Activated T-cell treated with anti-CD3 and anti-CD28 coated beads, Interleukin-2, amount 50 U/mL, for 72 hours (primary cell): ENCODE results near the gene SYNPR. TPM values are rescaled to one million over a fixed set of nuclear protein-coding genes. Genes with fewer than 3 reads are reported as not detected.

Experiments used
- ATAC-seq, 2 donors: fragments of 150-1000 bp; cut with Tn5 transposase; replicated peaks in 1 of 2; 2 replicates each; pipeline ENCODE4 v1.10.0; 2021; ENCODE audit warnings: moderate library complexity in 2 of 2, mild to moderate bottlenecking in 1 of 2
- DNase-seq, 2 donors: peaks; one replicate each; pipeline ENCODE4 v3.0.0; 2021 to 2022; ENCODE audit warnings: mixed read lengths in 1 of 2
- H3K27ac Mint-ChIP-seq: one replicate; pipeline ENCODE4 v1.8.0; 2022; ENCODE audit warnings: mild to moderate bottlenecking, moderate library complexity, mixed read lengths
- H3K27me3 Mint-ChIP-seq: one replicate; pipeline ENCODE4 v1.8.0; 2022; ENCODE audit warnings: low read depth, mixed read lengths
- H3K36me3 Mint-ChIP-seq, 2 donors: one replicate each; pipeline ENCODE4 v1.8.0; 2022; ENCODE audit warnings: mixed read lengths in 2 of 2, mild to moderate bottlenecking in 1 of 2; ENCODE audit not compliant: insufficient read depth in 2 of 2
- H3K4me1 Mint-ChIP-seq: one replicate; pipeline ENCODE4 v1.8.0; 2022; ENCODE audit warnings: low read depth, mixed read lengths
- H3K4me3 Mint-ChIP-seq, 2 donors: one replicate each; pipeline ENCODE4 v1.8.0; 2022; ENCODE audit warnings: mild to moderate bottlenecking in 2 of 2, mixed read lengths in 2 of 2, moderate library complexity in 2 of 2
- H3K9me3 Mint-ChIP-seq, 2 donors: one replicate each; pipeline ENCODE4 v1.8.0; 2022; ENCODE audit warnings: mixed read lengths in 2 of 2
- total RNA-seq, 2 donors: library from RNA; stranded (reverse); gene quantifications; one replicate each; pipeline ENCODE4 v1.2.3, GENCODE V29; 2022

SYNPR gene
- total RNA-seq, 2 donors from 2014 or later: not detected

GRCh38 chr3:63274359-63274758 lies 3.7 kb upstream of the SYNPR start:
- Mint-ChIP-seq H3K4me1 (no peaks in the 10 kb centered on the region), H3K27ac (no peak overlapping the region), H3K4me3 (no peak overlapping the region), H3K36me3 (no peaks in the 10 kb centered on the region), H3K9me3 (peaks cover 3 to 4% of the 10 kb centered on the region in 2 donors), H3K27me3 (peaks cover 23% of the 10 kb centered on the region)
- no peak for ATAC-seq
- no peak for DNase-seq

GRCh38 chr3:63279005-63279841 lies 1.1 kb downstream of the SYNPR start:
- Mint-ChIP-seq H3K4me1 (no peaks in the 10 kb centered on the region), H3K27ac (no peak overlapping the region), H3K36me3 (no peaks in the 10 kb centered on the region), H3K27me3 (peaks cover 30% of the 10 kb centered on the region), H3K9me3 (peaks cover 0 to 1% of the 10 kb centered on the region in 2 donors), H3K4me3 (no peak overlapping the region)
- DNase-seq: no peak
- no peak for ATAC-seq

- Mint-ChIP-seq H3K27me3 (no peaks in the 10 kb centered on the region), H3K27ac (no peak overlapping the region), H3K4me3 (no peak overlapping the region), H3K4me1 (no peaks in the 10 kb centered on the region), H3K9me3 (no peaks in the 10 kb centered on the region), H3K36me3 (no peaks in the 10 kb centered on the region)
- no peak for ATAC-seq
- DNase-seq: no peak
Measured at GRCh38 chr3:63287610-63288009, 9.5 kb downstream of the SYNPR start.

GRCh38 chr3:63290686-63291085 lies 12.6 kb downstream of the SYNPR start:
- no peak overlapping the region for H3K27ac Mint-ChIP-seq
- H3K4me1 Mint-ChIP-seq: no peaks in the 10 kb centered on the region
- no peaks in the 10 kb centered on the region for H3K9me3 Mint-ChIP-seq
- no peak overlapping the region for H3K4me3 Mint-ChIP-seq
- DNase-seq (no peak), ATAC-seq (no peak)
- no peaks in the 10 kb centered on the region for H3K36me3 Mint-ChIP-seq
- no peaks in the 10 kb centered on the region for H3K27me3 Mint-ChIP-seq

GRCh38 chr3:63294332-63294731 lies 16.2 kb downstream of the SYNPR start:
- H3K27me3 Mint-ChIP-seq: no peaks in the 10 kb centered on the region

GRCh38 chr3:63295356-63295755 lies 17.2 kb downstream of the SYNPR start:
- Mint-ChIP-seq H3K36me3 (no peaks in the 10 kb centered on the region), H3K4me1 (no peaks in the 10 kb centered on the region), H3K27me3 (no peaks in the 10 kb centered on the region), H3K9me3 (peaks cover 2 to 3% of the 10 kb centered on the region in 2 donors), H3K27ac (no peak overlapping the region), H3K4me3 (no peak overlapping the region)
- ATAC-seq (no peak), DNase-seq (no peak)

More at GRCh38 chr3:63294332-63294731, 16.2 kb downstream of the SYNPR start:
- DNase-seq (no peak), ATAC-seq (no peak)
- Mint-ChIP-seq H3K36me3 (no peaks in the 10 kb centered on the region), H3K9me3 (peaks cover 0 to 3% of the 10 kb centered on the region in 2 donors), H3K27ac (no peak overlapping the region), H3K4me3 (no peak overlapping the region), H3K4me1 (no peaks in the 10 kb centered on the region)

GRCh38 chr3:63295806-63296205 lies 17.7 kb downstream of the SYNPR start:
- Mint-ChIP-seq H3K36me3 (no peaks in the 10 kb centered on the region), H3K4me3 (no peak overlapping the region), H3K27me3 (no peaks in the 10 kb centered on the region), H3K9me3 (peaks cover 3% of the 10 kb centered on the region in 2 donors), H3K27ac (no peak overlapping the region), H3K4me1 (no peaks in the 10 kb centered on the region)
- no peak for DNase-seq
- ATAC-seq: no peak

- H3K36me3 Mint-ChIP-seq: no peaks in the 10 kb centered on the region
Measured at GRCh38 chr3:63296249-63296648, 18.1 kb downstream of the SYNPR start.

GRCh38 chr3:63303238-63303637 lies 25.1 kb downstream of the SYNPR start:
- H3K4me3 Mint-ChIP-seq: no peak overlapping the region
- no peaks in the 10 kb centered on the region for H3K4me1 Mint-ChIP-seq
- peaks cover 0 to 3% of the 10 kb centered on the region in 2 donors for H3K9me3 Mint-ChIP-seq
- H3K27ac Mint-ChIP-seq: no peak overlapping the region
- DNase-seq (no peak), ATAC-seq (no peak)
- no peaks in the 10 kb centered on the region for H3K27me3 Mint-ChIP-seq
- no peaks in the 10 kb centered on the region for H3K36me3 Mint-ChIP-seq

More at GRCh38 chr3:63296249-63296648, 18.1 kb downstream of the SYNPR start:
- DNase-seq (no peak), ATAC-seq (no peak)
- Mint-ChIP-seq H3K9me3 (peaks cover 3% of the 10 kb centered on the region in 2 donors), H3K4me3 (no peak overlapping the region), H3K27me3 (no peaks in the 10 kb centered on the region), H3K27ac (no peak overlapping the region), H3K4me1 (no peaks in the 10 kb centered on the region)

GRCh38 chr3:63304421-63304820 lies 26.3 kb downstream of the SYNPR start:
- peaks cover 3% of the 10 kb centered on the region in 2 donors for H3K9me3 Mint-ChIP-seq
- no peaks in the 10 kb centered on the region for H3K36me3 Mint-ChIP-seq
- DNase-seq (no peak), ATAC-seq (no peak)
- H3K4me1 Mint-ChIP-seq: no peaks in the 10 kb centered on the region
- H3K27me3 Mint-ChIP-seq: no peaks in the 10 kb centered on the region
- H3K4me3 Mint-ChIP-seq: no peak overlapping the region
- H3K27ac Mint-ChIP-seq: no peak overlapping the region

- H3K36me3 Mint-ChIP-seq: no peaks in the 10 kb centered on the region
- peaks cover 0 to 3% of the 10 kb centered on the region in 2 donors for H3K9me3 Mint-ChIP-seq
- no peak overlapping the region for H3K27ac Mint-ChIP-seq
- ATAC-seq (no peak), DNase-seq (no peak)
- H3K4me3 Mint-ChIP-seq: no peak overlapping the region
- no peaks in the 10 kb centered on the region for H3K4me1 Mint-ChIP-seq
- no peaks in the 10 kb centered on the region for H3K27me3 Mint-ChIP-seq
Measured at GRCh38 chr3:63308072-63308471, 30.0 kb downstream of the SYNPR start.

- H3K36me3 Mint-ChIP-seq: no peaks in the 10 kb centered on the region
- H3K27ac Mint-ChIP-seq: no peak overlapping the region
- no peaks in the 10 kb centered on the region for H3K27me3 Mint-ChIP-seq
- no peak for ATAC-seq
- H3K9me3 Mint-ChIP-seq: peaks cover 3 to 4% of the 10 kb centered on the region in 2 donors
- H3K4me3 Mint-ChIP-seq: no peak overlapping the region
- no peak for DNase-seq
- H3K4me1 Mint-ChIP-seq: no peaks in the 10 kb centered on the region
Measured at GRCh38 chr3:63309768-63310167, 31.7 kb downstream of the SYNPR start.

- no peaks in the 10 kb centered on the region for H3K27me3 Mint-ChIP-seq
- no peak overlapping the region for H3K4me3 Mint-ChIP-seq
- no peaks in the 10 kb centered on the region for H3K36me3 Mint-ChIP-seq
- no peaks in the 10 kb centered on the region for H3K9me3 Mint-ChIP-seq
- ATAC-seq (no peak), DNase-seq (no peak)
- H3K4me1 Mint-ChIP-seq: no peaks in the 10 kb centered on the region
- no peak overlapping the region for H3K27ac Mint-ChIP-seq
Measured at GRCh38 chr3:63323766-63324165, 45.7 kb downstream of the SYNPR start.

GRCh38 chr3:63324621-63325020 lies 46.5 kb downstream of the SYNPR start:
- Mint-ChIP-seq H3K27ac (no peak overlapping the region), H3K27me3 (no peaks in the 10 kb centered on the region), H3K9me3 (no peaks in the 10 kb centered on the region), H3K4me1 (no peaks in the 10 kb centered on the region), H3K36me3 (no peaks in the 10 kb centered on the region), H3K4me3 (no peak overlapping the region)
- DNase-seq: no peak
- ATAC-seq: no peak
